Type B pancreatic cell (in vitro differentiated cells): ENCODE measurements around the gene TEKT5. TPM values are rescaled to one million over a fixed set of nuclear protein-coding genes. Genes with fewer than 3 reads are reported as not detected.
"Not testable (repeated sequence)": the region's sequence is repeated elsewhere in the genome, so short reads cannot be mapped to it uniquely, and the experiment has no call there.

Experiments used
- DNase-seq: peaks from one replicate; pipeline ENCODE4 v3.0.0; 2021; ENCODE audit warnings: mixed read lengths; ENCODE audit not compliant: unreplicated experiment; ENCODE audit errors: extremely low spot score
- H3K27ac Mint-ChIP-seq: 2 replicates; pipeline ENCODE4 v1.8.0; 2021; ENCODE audit warnings: mild to moderate bottlenecking, mixed read lengths
- H3K27me3 Mint-ChIP-seq: 2 replicates; pipeline ENCODE4 v1.8.0; 2021; ENCODE audit warnings: mixed read lengths
- H3K36me3 Mint-ChIP-seq: 2 replicates; pipeline ENCODE4 v1.8.0; 2021; ENCODE audit warnings: mixed read lengths
- H3K4me1 Mint-ChIP-seq: one replicate; pipeline ENCODE4 v1.8.0; 2021; ENCODE audit warnings: mixed read lengths; ENCODE audit not compliant: unreplicated experiment
- H3K4me3 Mint-ChIP-seq: 2 replicates; pipeline ENCODE4 v1.8.0; 2021; ENCODE audit warnings: mild to moderate bottlenecking, mixed read lengths
- H3K9me3 Mint-ChIP-seq: 2 replicates; pipeline ENCODE4 v1.8.0; 2021; ENCODE audit warnings: mixed read lengths
- CTCF ChIP-seq: fragments of 200-600 bp; sonication (generic); conservative IDR thresholded peaks from 2 replicates; pipeline ENCODE4 v1.5.0; 2021; ENCODE audit warnings: antibody characterized with exemption, mild to moderate bottlenecking
- total RNA-seq: library from RNA; stranded (reverse); gene quantifications from 2 replicates; pipeline ENCODE4 v1.2.1, GENCODE V29; 2021; ENCODE audit warnings: low replicate concordance

TEKT5 gene
- total RNA-seq, 1 donor from 2014 or later = 0.41 TPM

GRCh38 chr16:10657925-10658324 is 36.8 kb downstream of the TEKT5 start:
- no peak overlapping the region for H3K4me3 Mint-ChIP-seq
- H3K4me1 Mint-ChIP-seq = no peaks in the 10 kb centered on the region
- H3K27me3 Mint-ChIP-seq = no peaks in the 10 kb centered on the region
- no peaks in the 10 kb centered on the region for H3K36me3 Mint-ChIP-seq
- no peak overlapping the region for H3K27ac Mint-ChIP-seq
- no peak for TF ChIP-seq CTCF
- H3K9me3 Mint-ChIP-seq = no peaks in the 10 kb centered on the region
- no peak for DNase-seq

- Mint-ChIP-seq H3K4me1 (no peaks in the 10 kb centered on the region), H3K27me3 (peaks cover 3% of the 10 kb centered on the region), H3K9me3 (no peaks in the 10 kb centered on the region), H3K4me3 (no peak overlapping the region), H3K36me3 (no peaks in the 10 kb centered on the region), H3K27ac (no peak overlapping the region)
- no peak for TF ChIP-seq CTCF
- DNase-seq = no peak
These were observed 38.1 kb downstream of the TEKT5 start for GRCh38 chr16:10656618-10657017.

DNA sequence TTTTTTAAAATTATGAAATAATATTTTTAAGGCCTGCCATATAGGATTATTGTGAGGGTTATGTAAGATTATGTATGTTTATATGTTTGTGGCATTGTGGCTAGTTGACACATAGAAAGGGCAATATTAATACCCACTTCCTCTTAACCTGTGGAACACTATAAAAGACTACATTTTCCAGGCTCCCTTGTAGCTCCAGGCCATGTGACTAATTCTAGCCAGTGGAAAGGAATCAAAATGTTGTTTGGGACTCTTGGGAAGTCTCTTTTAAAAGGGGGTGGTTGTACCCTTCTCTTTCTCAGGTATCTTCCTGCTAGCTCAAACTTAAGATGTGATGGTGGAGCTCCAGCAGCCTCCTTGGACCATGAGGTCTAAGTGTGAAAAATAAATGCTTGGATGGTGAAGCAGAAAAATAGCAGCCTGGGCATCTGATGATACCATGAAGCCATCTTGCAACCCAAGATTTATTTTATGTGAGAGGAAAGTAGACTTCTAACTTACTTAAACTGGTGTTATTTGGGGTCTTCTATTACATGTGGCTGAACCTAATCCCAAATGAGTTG is 39.2 kb downstream of the TEKT5 start:
- H3K36me3 Mint-ChIP-seq = no peaks in the 10 kb centered on the region
- H3K27me3 Mint-ChIP-seq = peaks cover 3% of the 10 kb centered on the region
- no peaks in the 10 kb centered on the region for H3K4me1 Mint-ChIP-seq
- H3K27ac Mint-ChIP-seq = no peak overlapping the region
- no peak overlapping the region for H3K4me3 Mint-ChIP-seq
- no peak for DNase-seq
- no peaks in the 10 kb centered on the region for H3K9me3 Mint-ChIP-seq
- no peak for TF ChIP-seq CTCF

DNA sequence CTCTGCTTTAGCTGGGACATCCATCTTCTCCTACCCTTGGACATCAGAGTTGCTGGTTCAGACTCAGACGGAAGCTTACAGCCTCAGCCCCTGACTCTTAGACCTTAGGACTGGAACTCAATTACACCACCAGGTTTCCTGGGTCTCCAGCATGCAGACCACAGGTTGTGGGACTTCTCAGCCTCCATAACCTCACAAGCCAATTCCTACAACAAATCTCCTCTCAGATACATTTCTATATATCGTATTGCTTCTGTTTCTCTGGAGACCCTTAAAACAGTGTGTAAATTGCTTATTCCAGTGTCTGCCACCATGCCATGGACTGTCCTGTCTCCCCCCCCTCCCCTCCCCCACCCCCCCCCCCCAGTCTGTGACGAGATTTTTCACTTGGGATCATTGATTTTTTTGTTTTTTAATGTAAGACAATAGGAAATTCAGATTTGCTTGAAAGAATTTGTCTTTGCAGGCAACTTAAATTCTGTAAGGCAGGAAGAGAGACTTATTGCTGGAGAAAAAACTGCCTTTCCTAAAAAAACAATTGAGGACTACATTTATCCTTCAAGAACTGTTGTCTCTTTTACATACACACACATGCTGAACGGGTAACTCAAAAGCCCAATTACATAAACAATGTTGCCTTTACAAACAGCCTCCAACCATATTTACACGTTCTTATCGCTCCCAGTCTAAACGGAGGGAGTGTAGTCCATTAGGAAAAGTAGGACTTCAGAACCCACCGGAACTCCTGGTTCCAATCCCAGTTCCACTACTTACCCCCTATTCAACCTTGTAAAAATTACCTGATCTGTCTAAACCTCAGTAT is 39.9 kb downstream of the TEKT5 start:
- no peak overlapping the region for H3K27ac Mint-ChIP-seq
- no peak overlapping the region for H3K4me3 Mint-ChIP-seq
- H3K9me3 Mint-ChIP-seq = no peaks in the 10 kb centered on the region
- no peak for TF ChIP-seq CTCF
- H3K4me1 Mint-ChIP-seq = no peaks in the 10 kb centered on the region
- H3K36me3 Mint-ChIP-seq = no peaks in the 10 kb centered on the region
- DNase-seq = no peak
- peaks cover 3% of the 10 kb centered on the region for H3K27me3 Mint-ChIP-seq

DNA sequence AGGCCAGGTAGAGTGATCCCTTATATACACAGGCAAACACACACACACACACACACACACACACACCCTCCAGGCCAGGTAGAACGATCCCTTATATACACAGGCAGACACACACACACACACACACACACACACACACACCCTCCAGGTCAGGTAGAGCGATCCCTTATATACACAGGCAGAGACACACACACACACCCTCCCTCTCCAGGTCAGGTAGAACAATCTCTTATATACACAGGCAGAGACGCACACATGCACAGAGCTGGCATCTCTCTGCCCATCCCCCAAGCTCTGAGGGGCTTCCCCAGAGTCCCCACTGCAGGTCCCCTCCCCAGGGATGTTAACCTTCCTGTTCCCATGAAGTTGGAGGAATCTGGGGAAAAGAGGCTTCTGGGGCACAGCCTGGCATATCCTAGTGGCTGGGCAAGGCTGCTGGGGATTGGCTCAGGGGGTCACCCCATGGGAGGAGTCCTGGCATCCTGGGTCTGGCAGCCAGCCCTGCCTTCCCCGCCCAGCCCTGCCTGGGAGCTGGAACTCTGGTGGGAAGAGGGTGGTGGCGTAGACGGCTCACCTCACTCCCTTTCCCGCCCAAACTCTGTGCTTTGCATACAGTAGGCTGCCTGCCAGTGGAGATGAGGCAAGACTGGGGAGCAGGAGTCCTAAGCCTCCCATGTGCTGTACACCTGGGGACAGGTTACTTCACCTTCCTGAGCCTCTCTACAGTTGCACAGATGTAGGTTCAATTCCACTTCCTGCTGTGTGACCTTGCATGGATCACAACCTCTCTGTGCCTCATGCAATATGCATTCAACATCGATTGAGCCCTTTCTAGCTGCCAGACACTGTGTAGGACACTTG is 41.8 kb downstream of the TEKT5 start:
- Mint-ChIP-seq H3K4me1 (no peaks in the 10 kb centered on the region), H3K36me3 (no peaks in the 10 kb centered on the region), H3K4me3 (no peak overlapping the region), H3K27ac (no peak overlapping the region), H3K9me3 (no peaks in the 10 kb centered on the region), H3K27me3 (peaks cover 3% of the 10 kb centered on the region)
- no peak for TF ChIP-seq CTCF
- no peak for DNase-seq

- H3K36me3 Mint-ChIP-seq, H3K9me3 Mint-ChIP-seq, H3K4me3 Mint-ChIP-seq, DNase-seq, H3K27me3 Mint-ChIP-seq, H3K27ac Mint-ChIP-seq, H3K4me1 Mint-ChIP-seq: not testable (repeated sequence)
These were observed 45.6 kb downstream of the TEKT5 start for GRCh38 chr16:10649098-10649497.
